ENCODE results near the gene SPATA3. TPM values are rescaled to one million over a fixed set of nuclear protein-coding genes. Genes with fewer than 3 reads are reported as not detected.

Gene SPATA3
- total RNA-seq, 1 donor from 2014 or later: not detected

DNA sequence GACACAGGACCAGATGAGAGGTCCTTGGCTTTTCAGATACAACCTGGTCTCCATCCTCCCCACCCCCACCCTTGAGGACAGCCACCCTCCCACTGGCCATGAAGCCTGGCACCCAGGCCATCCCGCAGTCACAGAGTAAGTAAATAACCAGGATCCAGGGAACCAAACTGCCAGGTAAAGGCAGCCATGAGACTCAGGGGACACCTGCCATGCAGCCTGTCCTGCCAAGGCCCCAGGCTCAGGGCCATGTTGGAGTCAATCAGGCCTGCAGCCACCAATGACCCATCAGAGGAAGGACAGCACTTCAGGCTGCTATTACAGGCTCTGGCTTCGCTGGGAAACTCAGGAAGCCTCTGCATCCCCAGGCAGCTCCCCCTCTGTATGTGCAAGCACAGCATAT, 15.6 kb downstream of the SPATA3 start:
- Histone ChIP-seq H3K27me3 (no peaks in the 10 kb centered on the region), H3K9me3 (no peaks in the 10 kb centered on the region), H3K36me3 (no peaks in the 10 kb centered on the region), H3K4me1 (no peaks in the 10 kb centered on the region), H3K27ac (no peak overlapping the region), H3K4me3 (no peak overlapping the region)
- DNase-seq (ENCODE audit: extremely low spot score in 2 of 2): no peak
- TF ChIP-seq, protein P1, sequence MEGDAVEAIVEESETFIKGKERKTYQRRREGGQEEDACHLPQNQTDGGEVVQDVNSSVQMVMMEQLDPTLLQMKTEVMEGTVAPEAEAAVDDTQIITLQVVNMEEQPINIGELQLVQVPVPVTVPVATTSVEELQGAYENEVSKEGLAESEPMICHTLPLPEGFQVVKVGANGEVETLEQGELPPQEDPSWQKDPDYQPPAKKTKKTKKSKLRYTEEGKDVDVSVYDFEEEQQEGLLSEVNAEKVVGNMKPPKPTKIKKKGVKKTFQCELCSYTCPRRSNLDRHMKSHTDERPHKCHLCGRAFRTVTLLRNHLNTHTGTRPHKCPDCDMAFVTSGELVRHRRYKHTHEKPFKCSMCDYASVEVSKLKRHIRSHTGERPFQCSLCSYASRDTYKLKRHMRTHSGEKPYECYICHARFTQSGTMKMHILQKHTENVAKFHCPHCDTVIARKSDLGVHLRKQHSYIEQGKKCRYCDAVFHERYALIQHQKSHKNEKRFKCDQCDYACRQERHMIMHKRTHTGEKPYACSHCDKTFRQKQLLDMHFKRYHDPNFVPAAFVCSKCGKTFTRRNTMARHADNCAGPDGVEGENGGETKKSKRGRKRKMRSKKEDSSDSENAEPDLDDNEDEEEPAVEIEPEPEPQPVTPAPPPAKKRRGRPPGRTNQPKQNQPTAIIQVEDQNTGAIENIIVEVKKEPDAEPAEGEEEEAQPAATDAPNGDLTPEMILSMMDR (IDR thresholded peaks at IDR 0.05): no peak
- TF ChIP-seq POLR2AphosphoS5 (IDR thresholded peaks at IDR 0.05; ENCODE audit: insufficient read depth in 1 of 2, low read depth in 1 of 2): no peak
- no peak for TF ChIP-seq POLR2A (IDR thresholded peaks at IDR 0.05)
- intact Hi-C loops (cut with DNase I): no loop called here

DNA sequence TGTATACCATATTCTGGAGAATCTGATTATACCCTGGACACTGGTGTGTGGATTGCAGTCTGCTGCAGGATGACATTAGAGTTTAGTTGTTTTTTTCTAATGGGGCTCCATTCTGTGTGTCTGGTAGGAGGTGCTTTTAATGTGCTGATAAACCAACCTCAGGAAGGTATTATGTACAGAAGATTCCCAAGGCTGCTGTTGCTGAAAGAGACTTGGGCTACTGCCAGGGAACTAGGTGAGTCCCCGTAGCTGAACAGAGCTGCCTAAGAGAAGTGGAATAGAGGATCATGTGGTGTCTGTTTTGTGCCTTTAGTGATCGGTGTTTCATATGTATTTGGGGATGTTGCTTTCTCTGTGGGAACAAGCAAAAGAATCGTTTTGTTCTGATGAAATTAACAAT, 16.5 kb downstream of the SPATA3 start:
- H3K9me3 ChIP-seq: no peaks in the 10 kb centered on the region
- intact Hi-C loops (cut with DNase I): no loop called here
- DNase-seq (ENCODE audit: extremely low spot score in 2 of 2): no peak
- H3K4me1 ChIP-seq: no peaks in the 10 kb centered on the region
- no peak overlapping the region for H3K27ac ChIP-seq
- no peak overlapping the region for H3K4me3 ChIP-seq
- TF ChIP-seq, protein P1 (IDR thresholded peaks at IDR 0.05): no peak
- TF ChIP-seq POLR2AphosphoS5 (IDR thresholded peaks at IDR 0.05; ENCODE audit: insufficient read depth in 1 of 2, low read depth in 1 of 2): no peak
- no peak for TF ChIP-seq POLR2A (IDR thresholded peaks at IDR 0.05)
- H3K36me3 ChIP-seq: no peaks in the 10 kb centered on the region
- H3K27me3 ChIP-seq: no peaks in the 10 kb centered on the region

DNA sequence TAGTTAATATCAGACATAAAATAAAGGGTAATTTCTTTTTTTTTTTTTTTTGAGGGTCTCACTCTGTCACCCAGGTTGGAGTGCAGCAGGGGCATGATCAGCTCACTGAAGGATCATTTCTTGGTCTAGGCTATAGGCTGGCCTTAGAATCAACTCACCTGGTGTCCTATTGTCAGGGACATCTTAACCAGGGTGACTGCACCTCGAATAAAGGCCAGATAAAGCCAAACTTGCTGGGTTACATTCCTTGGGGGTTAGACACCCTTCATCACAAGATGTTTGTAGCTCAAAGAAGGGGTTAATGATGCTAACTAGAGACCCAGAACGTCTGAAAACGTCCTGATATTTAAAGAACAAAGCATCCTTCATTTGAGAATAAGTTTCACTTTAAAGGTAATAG, 17.9 kb downstream of the SPATA3 start:
- no peak for TF ChIP-seq POLR2A (IDR thresholded peaks at IDR 0.05)
- TF ChIP-seq, protein P1 (IDR thresholded peaks at IDR 0.05): no peak
- TF ChIP-seq POLR2AphosphoS5 (IDR thresholded peaks at IDR 0.05; ENCODE audit: insufficient read depth in 1 of 2, low read depth in 1 of 2): no peak
- no peak for DNase-seq (ENCODE audit: extremely low spot score in 2 of 2)
- H3K27me3 ChIP-seq: no peaks in the 10 kb centered on the region
- H3K4me1 ChIP-seq: no peaks in the 10 kb centered on the region
- intact Hi-C loops (cut with DNase I): no loop called here
- H3K36me3 ChIP-seq: no peaks in the 10 kb centered on the region
- no peak overlapping the region for H3K27ac ChIP-seq
- H3K9me3 ChIP-seq: no peaks in the 10 kb centered on the region
- H3K4me3 ChIP-seq: no peak overlapping the region

DNA sequence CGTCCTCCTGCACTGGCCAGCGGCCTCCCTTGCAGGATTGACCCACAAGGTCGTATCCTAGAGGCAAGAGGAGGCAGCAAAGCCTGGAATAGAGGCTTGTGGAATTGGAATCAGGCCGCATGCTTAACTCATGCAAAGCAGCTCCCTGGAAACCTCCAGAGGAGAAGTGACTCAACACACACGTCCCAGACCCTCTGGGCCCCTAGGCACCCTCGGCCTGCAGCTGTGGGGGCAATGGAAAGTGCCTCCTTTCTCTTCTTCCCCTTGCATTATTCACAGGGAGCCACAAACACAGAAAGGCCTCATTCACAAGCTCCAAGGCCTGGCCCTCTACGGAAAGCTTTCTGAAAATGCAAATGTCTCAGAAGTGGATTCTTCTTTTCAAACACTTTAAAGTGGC, 19.6 kb downstream of the SPATA3 start:
- no peak overlapping the region for H3K27ac ChIP-seq

DNA sequence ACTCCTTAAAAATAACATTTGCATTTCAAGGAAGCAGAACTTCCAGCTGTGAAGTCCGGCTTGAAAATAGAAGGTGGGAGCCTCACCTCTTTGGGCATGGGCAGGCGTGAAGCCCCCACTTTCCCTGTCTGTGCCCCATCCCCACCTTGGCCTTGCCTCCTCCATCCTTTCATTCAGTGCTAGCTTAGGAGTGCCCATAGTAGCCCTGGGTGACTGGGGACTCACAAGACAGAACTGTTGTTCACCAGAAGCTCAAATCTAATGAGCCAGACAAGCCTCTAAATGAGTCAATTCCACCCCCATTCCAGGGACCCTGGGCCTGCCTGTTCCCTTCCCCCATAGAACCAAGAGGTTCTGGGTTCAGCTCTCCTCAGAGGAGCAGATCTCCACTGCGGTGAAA, 20.0 kb downstream of the SPATA3 start:
- no peak overlapping the region for H3K27ac ChIP-seq
- intact Hi-C loops (cut with DNase I): no loop called here
- no peaks in the 10 kb centered on the region for H3K9me3 ChIP-seq
- no peak overlapping the region for H3K4me3 ChIP-seq
- no peak for DNase-seq (ENCODE audit: extremely low spot score in 2 of 2)
- H3K36me3 ChIP-seq: no peaks in the 10 kb centered on the region
- no peaks in the 10 kb centered on the region for H3K27me3 ChIP-seq
- TF ChIP-seq, protein P1 (IDR thresholded peaks at IDR 0.05): no peak
- no peak for TF ChIP-seq POLR2A (IDR thresholded peaks at IDR 0.05)
- TF ChIP-seq POLR2AphosphoS5 (IDR thresholded peaks at IDR 0.05; ENCODE audit: insufficient read depth in 1 of 2, low read depth in 1 of 2): no peak
- H3K4me1 ChIP-seq: no peaks in the 10 kb centered on the region

More for the DNA sequence above, 19.6 kb downstream of the SPATA3 start:
- H3K4me3 ChIP-seq: no peak overlapping the region
- H3K9me3 ChIP-seq: no peaks in the 10 kb centered on the region
- intact Hi-C loops (cut with DNase I): no loop called here
- H3K27me3 ChIP-seq: no peaks in the 10 kb centered on the region
- DNase-seq (ENCODE audit: extremely low spot score in 2 of 2): no peak
- H3K36me3 ChIP-seq: no peaks in the 10 kb centered on the region
- no peaks in the 10 kb centered on the region for H3K4me1 ChIP-seq
- no peak for TF ChIP-seq POLR2A (IDR thresholded peaks at IDR 0.05)
- TF ChIP-seq, protein P1 (IDR thresholded peaks at IDR 0.05): no peak
- no peak for TF ChIP-seq POLR2AphosphoS5 (IDR thresholded peaks at IDR 0.05; ENCODE audit: insufficient read depth in 1 of 2, low read depth in 1 of 2)
